Activated CD4-positive, alpha-beta memory T cell treated with anti-CD3 and anti-CD28 coated beads, Interleukin-2, amount 10 ng/mL, durations not matched to agents 7 days and 5 days (primary cell): ENCODE data around the gene KRTAP9-7. TPM values are rescaled to one million over a fixed set of nuclear protein-coding genes. Genes with fewer than 3 reads are reported as not detected.

Experiments
- CTCF ChIA-PET: fragments of 350-600 bp; sonication (Branson Sonifier 250); formaldehyde crosslinking; loops from one replicate; lab custom pipeline; 2021; ENCODE audit warnings: antibody characterized with exemption, inconsistent platforms; lab: Charles Lee
- POLR2A ChIA-PET: fragments of 350-600 bp; sonication (Branson Sonifier 250); formaldehyde crosslinking; loops from one replicate; lab custom pipeline; 2021; ENCODE audit warnings: antibody characterized with exemption; lab: Charles Lee
- DNase-seq: peaks from one replicate; pipeline ENCODE4 v3.0.0-alpha.2; 2020
- H3K27ac Mint-ChIP-seq: one replicate; pipeline ENCODE4 v1.8.0; 2021; ENCODE audit warnings: mild to moderate bottlenecking, mixed read lengths
- H3K27me3 Mint-ChIP-seq: one replicate; pipeline ENCODE4 v1.8.0; 2021; ENCODE audit warnings: mixed read lengths
- H3K36me3 Mint-ChIP-seq: one replicate; pipeline ENCODE4 v1.8.0; 2021; ENCODE audit warnings: low read depth, mixed read lengths
- H3K4me1 Mint-ChIP-seq: one replicate; pipeline ENCODE4 v1.8.0; 2021; ENCODE audit warnings: mixed read lengths
- H3K4me3 Mint-ChIP-seq: one replicate; pipeline ENCODE4 v1.8.0; 2021; ENCODE audit warnings: mild to moderate bottlenecking, mixed read lengths
- H3K9me3 Mint-ChIP-seq: one replicate; pipeline ENCODE4 v1.8.0; 2021; ENCODE audit warnings: mixed read lengths
- total RNA-seq, 2 experiments: library from RNA; stranded (reverse); gene quantifications; one replicate each; pipeline ENCODE4 v1.2.3, GENCODE V29; 2021

The KRTAP9-7 gene
- total RNA-seq, 2 experiments from 2014 or later: not detected

DNA sequence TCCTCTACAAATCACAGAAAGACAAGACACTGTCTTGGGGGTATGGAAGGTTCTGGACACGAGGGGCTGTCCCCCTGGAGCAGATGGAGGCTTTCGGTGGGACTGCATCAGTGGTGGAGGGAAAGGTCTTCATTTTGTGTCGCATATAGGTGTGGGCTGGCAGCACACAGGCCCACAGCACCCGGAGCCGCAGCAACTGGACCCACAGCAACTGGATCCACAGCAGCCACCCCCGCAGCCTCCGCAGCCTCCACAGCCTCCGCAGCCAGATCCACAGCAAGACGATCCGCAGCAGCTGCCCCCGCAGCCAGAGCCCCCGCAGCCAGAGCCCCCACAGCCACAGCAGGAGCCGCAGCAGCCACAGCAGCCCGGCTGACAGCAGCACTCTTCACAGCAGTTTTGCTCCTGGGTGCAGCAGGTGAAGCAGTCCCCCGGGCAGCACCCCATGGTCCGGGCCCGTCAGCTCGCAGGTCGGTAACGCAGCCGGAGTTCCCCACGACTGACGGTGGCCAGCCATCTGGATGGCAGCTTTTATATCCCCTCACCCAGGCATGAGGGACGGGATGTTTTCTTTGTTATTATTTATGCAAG lies 39.8 kb downstream of the KRTAP9-7 start, which contains the start of gene KRTAP17-1:
TSS of gene KRTAP17-1 (minus strand) at position 507 of the 591 bp plus-strand sequence. CDS start at position 447, 60 bp downstream.
- H3K4me1 Mint-ChIP-seq: peaks cover 10% of the 10 kb centered on the region
- H3K27me3 Mint-ChIP-seq: peaks cover 11% of the 10 kb centered on the region
- CTCF ChIA-PET: no interaction called here
- H3K27ac Mint-ChIP-seq: no peak within 1 kb of the TSS
- DNase-seq: no peak
- H3K36me3 Mint-ChIP-seq: no peaks in the 10 kb centered on the region
- POLR2A ChIA-PET: no interaction called here
- H3K4me3 Mint-ChIP-seq: no peak within 1 kb of the TSS
- peaks cover 4% of the 10 kb centered on the region for H3K9me3 Mint-ChIP-seq

DNA sequence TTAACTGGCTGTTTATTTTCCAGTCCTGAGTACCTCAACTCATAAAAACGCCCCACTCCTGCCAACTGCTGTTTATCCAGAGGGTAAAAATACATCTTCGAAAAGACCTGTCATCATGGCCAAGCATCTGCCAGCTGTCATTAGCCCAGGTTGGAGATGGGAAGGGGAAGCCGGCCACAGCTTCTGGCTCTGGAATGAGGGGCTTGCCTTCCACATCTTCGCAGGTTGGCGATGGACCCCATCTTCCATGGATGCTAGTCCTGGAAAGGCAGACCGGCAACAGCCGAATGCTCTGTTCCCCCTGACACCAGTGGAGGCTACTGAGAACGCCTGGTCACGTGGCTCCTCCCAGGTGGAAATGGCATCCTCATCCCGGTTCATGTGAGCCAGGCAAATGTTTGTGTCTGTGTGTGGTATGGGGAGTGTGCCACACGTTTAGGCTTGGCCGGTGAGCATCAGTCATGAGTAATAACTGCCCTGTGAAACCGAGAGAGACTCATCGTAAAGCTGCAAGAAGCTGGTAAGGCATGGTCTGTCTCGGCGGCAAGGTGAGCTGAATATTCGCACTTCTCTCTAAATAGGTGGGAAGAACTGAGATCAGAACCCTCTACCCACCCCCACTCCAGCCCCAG lies 40.4 kb downstream of the KRTAP9-7 start:
- ChIA-PET CTCF (no interaction called here), POLR2A (no interaction called here)
- no peak for DNase-seq
- H3K27me3 Mint-ChIP-seq: peaks cover 11% of the 10 kb centered on the region
- no peak overlapping the region for H3K27ac Mint-ChIP-seq
- peaks cover 4% of the 10 kb centered on the region for H3K9me3 Mint-ChIP-seq
- peaks cover 4% of the 10 kb centered on the region for H3K4me1 Mint-ChIP-seq
- no peak overlapping the region for H3K4me3 Mint-ChIP-seq
- H3K36me3 Mint-ChIP-seq: no peaks in the 10 kb centered on the region

DNA sequence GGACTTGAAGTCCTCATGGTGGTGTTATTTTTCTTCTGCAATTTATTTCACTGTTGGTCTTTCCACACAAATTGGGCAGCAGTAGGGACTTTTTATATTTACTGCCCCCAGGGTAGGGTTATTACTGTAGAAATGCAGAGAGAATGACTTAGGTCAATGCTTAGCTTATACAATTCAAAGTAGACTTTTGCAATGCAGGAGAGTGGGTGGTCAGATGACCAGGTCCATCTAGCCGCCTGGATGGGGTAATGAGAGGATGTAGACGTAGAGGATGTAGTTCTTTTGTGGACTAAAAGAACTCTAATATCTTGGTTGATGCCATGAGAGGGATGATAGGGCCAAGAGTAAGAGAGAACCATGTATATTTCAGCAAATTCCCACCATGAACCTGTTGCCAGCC lies 42.7 kb downstream of the KRTAP9-7 start:
- Mint-ChIP-seq H3K27me3 (peaks cover 7% of the 10 kb centered on the region), H3K4me1 (no peaks in the 10 kb centered on the region), H3K27ac (no peak overlapping the region), H3K9me3 (peaks cover 4% of the 10 kb centered on the region), H3K4me3 (no peak overlapping the region), H3K36me3 (no peaks in the 10 kb centered on the region)
- ChIA-PET CTCF (no interaction called here), POLR2A (no interaction called here)
- no peak for DNase-seq

DNA sequence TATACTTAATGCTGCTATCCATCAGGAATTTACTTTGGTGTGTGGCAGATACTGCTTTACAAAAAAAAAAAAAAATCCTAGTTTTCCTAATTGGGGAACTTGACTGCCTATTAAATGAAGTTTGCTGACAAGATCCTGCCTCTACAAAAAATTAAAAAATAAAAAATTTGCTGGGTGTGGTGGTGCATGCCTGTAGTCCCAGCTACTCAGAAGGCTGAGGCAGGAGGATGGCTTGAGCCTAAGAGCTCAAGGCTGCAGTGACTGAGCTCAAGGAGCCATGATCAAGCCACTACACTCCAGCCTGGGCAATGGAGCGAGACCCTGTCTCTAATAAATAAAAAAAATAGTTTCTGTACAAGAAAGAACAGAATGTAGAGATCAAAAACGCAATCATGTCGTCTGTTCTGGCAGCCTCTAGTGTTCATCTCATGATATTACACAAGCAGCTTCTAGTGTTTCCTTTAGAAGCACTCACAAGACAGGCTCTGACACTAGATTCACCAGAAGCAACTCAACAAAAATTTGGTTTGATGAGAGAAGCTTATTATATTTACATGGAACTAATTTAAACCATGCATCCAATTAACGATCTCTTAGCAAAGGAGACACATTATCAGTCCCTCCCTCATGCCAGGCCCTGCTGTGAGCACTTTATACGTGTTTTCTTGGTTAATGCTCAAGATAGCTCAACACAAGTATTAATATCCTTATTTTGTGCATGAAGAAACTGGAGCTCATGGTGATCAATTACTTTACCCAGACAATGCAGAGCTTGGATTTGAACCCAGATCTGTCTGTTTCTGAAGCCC lies 46.8 kb downstream of the KRTAP9-7 start:
- peaks cover 14% of the 10 kb centered on the region for H3K4me1 Mint-ChIP-seq
- CTCF ChIA-PET: interaction anchor here (0.6 to 2.4 kb wide), 23 partner anchors 8 to 648 kb away, joined by 3 to 21 read pairs (median 4); partner anchors contain the start of genes KRTAP16-1 and KRTAP29-1

DNA sequence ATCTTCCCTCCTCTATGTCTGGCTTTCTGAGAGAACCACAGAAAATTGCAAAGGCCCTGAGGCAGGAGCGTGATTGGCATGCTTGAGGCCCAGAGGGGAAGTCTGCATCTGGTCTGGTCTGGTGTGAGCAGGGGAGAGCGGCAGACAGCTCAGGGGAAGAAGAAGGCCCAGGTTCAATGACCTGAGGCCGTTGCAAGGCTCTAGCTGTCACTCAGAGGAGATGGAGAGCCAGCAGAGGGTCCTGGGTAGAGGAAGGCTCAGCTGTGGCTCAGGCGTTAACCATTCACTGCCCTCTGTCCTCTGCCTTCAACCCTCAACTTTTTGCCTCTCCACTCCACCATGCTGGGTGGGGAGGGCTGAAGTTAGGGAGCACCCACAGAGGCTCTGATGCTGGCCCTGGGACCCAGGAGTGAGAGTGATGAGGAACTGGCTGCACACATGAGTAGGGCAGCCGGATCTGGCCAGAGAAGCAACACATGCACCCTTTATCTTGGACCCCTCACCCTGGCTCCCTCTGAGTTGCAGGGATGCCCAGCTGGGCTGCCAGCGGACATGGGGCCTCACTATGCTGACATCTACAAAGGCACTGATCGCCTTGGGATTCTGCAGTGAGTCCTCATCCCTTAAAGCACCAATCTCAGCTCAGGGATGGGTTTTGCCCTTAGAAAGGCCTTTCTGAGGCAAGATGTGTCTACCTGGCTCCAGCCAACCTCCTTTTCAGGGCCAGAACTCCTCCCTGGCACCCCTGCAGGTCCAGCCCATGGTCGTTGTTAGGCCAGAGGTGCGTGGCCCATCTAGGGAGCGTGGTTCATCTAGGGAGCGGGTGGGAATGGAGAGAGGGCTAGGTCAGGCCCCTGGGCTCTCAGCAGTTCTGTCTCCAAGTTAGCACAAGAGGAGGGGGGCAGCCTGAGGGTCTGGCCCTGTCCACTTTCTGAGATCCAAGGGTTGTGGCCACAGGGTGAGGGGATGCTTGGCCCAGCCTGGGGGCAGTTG lies 47.7 kb downstream of the KRTAP9-7 start:
- Mint-ChIP-seq H3K27me3 (peaks cover 4% of the 10 kb centered on the region), H3K36me3 (no peaks in the 10 kb centered on the region), H3K9me3 (peaks cover 4% of the 10 kb centered on the region), H3K27ac (no peak overlapping the region), H3K4me3 (no peak overlapping the region), H3K4me1 (peaks cover 16% of the 10 kb centered on the region)
- no peak for DNase-seq
- CTCF ChIA-PET: interaction anchor here (0.5 to 2.4 kb wide), 21 partner anchors 9 to 649 kb away, joined by 3 to 21 read pairs (median 4); partner anchors contain the start of genes KRTAP16-1 and KRTAP29-1
- POLR2A ChIA-PET: interaction anchor here (1.0 to 1.4 kb wide), 2 partner anchors 175 to 365 kb away, joined by 3 read pairs; partner anchors contain the start of gene EIF1

More for the DNA sequence above, 46.8 kb downstream of the KRTAP9-7 start:
- POLR2A ChIA-PET: interaction anchor here (1.0 to 1.4 kb wide), 2 partner anchors 175 to 366 kb away, joined by 3 read pairs; partner anchors contain the start of gene EIF1
- Mint-ChIP-seq H3K4me3 (no peak overlapping the region), H3K9me3 (peaks cover 4% of the 10 kb centered on the region), H3K27ac (no peak overlapping the region), H3K36me3 (no peaks in the 10 kb centered on the region), H3K27me3 (peaks cover 4% of the 10 kb centered on the region)
- no peak for DNase-seq

DNA sequence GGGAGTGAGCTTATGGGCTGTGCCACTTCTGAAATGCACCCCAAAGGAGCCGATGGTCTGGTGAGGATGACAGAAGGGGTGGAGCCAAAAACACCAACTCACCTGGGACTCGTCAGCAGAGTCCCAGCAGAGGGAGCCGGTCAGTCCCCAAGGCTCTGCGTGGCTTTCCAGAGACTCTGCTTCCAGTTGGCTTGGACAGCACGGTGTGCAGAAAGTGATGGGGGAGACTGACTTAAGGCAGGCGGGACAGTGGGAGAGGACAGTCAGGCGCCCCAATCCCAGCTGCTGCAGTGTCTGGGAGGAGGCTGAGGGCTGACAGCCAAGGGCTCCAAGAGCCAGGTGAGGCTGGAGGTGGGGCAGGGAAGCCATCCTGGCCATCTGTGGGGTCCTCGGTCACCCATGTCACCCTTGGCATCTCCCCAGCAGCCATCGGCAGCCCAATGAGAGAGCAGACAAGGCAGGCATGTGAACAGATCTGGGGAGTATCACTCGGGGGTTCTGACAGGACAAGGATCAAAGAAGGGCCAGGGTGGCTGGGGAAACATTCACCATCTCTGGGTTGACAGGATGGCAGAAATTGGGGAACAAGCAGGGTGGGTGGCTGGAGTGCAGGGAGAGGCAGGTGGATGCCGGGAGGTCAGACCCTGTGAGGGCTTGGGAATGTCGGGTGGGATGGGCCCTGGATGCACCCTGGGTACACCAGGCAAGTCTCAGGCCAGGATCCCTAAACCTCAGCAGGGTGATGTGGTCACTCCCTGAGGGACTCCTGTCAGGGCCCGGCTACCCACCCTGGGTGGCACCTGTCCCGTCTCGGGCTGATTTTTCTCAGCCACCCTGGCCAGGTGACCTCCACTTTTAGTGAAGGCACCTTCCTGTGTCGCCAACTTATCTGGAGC lies 48.9 kb downstream of the KRTAP9-7 start:
- H3K9me3 Mint-ChIP-seq: peaks cover 4% of the 10 kb centered on the region
- H3K27ac Mint-ChIP-seq: no peak overlapping the region
- ChIA-PET POLR2A (no interaction called here), CTCF (no interaction called here)
- H3K36me3 Mint-ChIP-seq: no peaks in the 10 kb centered on the region
- no peak overlapping the region for H3K4me3 Mint-ChIP-seq
- H3K4me1 Mint-ChIP-seq: peaks cover 16% of the 10 kb centered on the region
- no peak for DNase-seq
- H3K27me3 Mint-ChIP-seq: no peaks in the 10 kb centered on the region

DNA sequence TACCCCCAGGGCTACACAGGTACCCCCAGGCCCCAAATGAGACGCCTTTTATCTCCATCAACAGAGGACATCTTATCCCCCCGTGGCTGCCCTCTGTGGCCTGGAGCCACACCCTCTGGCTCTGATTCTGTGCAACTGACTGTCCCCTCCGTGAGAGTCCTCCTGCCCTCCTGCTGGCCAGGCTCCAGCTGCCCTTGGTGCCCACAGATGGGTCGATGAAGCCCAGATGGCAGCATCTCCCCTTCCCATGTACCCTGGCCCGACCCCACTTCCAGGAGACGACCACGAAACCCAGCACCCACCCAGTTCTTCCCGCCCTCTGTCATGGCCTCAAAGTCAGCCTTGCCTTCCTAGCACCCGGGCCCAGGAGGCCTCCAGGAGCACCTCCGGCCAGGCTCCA lies 49.6 kb downstream of the KRTAP9-7 start:
- H3K9me3 Mint-ChIP-seq: peaks cover 1% of the 10 kb centered on the region
- H3K36me3 Mint-ChIP-seq: no peaks in the 10 kb centered on the region
- ChIA-PET POLR2A (no interaction called here), CTCF (no interaction called here)
- no peak overlapping the region for H3K27ac Mint-ChIP-seq
- H3K4me1 Mint-ChIP-seq: peaks cover 16% of the 10 kb centered on the region
- H3K27me3 Mint-ChIP-seq: no peaks in the 10 kb centered on the region
- H3K4me3 Mint-ChIP-seq: no peak overlapping the region
- no peak for DNase-seq

DNA sequence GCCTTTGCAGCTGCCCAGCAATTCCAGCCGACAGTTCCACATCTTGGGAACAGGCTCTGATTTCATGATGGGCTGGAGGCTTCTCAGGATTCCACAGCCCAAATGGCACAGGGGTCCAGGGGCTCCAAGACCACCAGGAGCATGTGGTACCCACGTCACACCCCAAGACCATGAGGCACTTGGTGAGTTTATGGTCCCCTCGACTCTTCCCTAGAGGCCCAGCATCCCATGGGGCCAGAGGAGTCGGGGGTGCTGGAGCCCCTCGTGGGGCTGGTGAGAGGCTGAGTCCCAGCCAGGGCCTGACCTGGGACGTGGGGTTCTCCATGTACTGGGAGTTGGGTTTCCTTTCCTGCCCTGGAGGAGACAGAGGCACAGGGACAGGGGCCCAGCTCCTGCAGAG lies 50.1 kb downstream of the KRTAP9-7 start:
- H3K9me3 Mint-ChIP-seq: no peaks in the 10 kb centered on the region
- H3K27me3 Mint-ChIP-seq: no peaks in the 10 kb centered on the region
- ChIA-PET CTCF (no interaction called here), POLR2A (no interaction called here)
- no peak overlapping the region for H3K27ac Mint-ChIP-seq
- H3K36me3 Mint-ChIP-seq: no peaks in the 10 kb centered on the region
- H3K4me1 Mint-ChIP-seq: peaks cover 16% of the 10 kb centered on the region
- H3K4me3 Mint-ChIP-seq: no peak overlapping the region
- DNase-seq: no peak

Other genes starting within 250 kb of the KRTAP9-7 start
- gene KRTAP1-5, start 248.5 kb upstream of the KRTAP9-7 start, total RNA-seq: not detected
- gene KRTAP1-4, start 245.5 kb upstream of the KRTAP9-7 start, total RNA-seq: not detected
- gene KRTAP1-3, start 240.8 kb upstream of the KRTAP9-7 start, total RNA-seq: not detected
- not detected for gene KRTAP1-1, start 234.2 kb upstream of the KRTAP9-7 start, total RNA-seq
- not detected for gene KRTAP2-1, start 228.4 kb upstream of the KRTAP9-7 start, total RNA-seq
- gene KRTAP2-2, start 220.5 kb upstream of the KRTAP9-7 start, total RNA-seq: not detected
- gene KRTAP2-3, start 215.6 kb upstream of the KRTAP9-7 start, total RNA-seq: not detected
- not detected for gene KRTAP2-4, start 209.8 kb upstream of the KRTAP9-7 start, total RNA-seq
- gene KRTAP4-7, start 191.5 kb upstream of the KRTAP9-7 start, total RNA-seq: not detected
- gene KRTAP4-8, start 177.6 kb upstream of the KRTAP9-7 start, total RNA-seq: not detected
- not detected for gene KRTAP4-16, start 173.5 kb upstream of the KRTAP9-7 start, total RNA-seq
- gene KRTAP4-9, start 170.3 kb upstream of the KRTAP9-7 start, total RNA-seq: not detected
- not detected for gene KRTAP4-11, start 157.3 kb upstream of the KRTAP9-7 start, total RNA-seq
- gene KRTAP4-12, start 151.5 kb upstream of the KRTAP9-7 start, total RNA-seq: not detected
- gene KRTAP4-6, start 135.2 kb upstream of the KRTAP9-7 start, total RNA-seq: not detected
- not detected for gene KRTAP4-5, start 125.9 kb upstream of the KRTAP9-7 start, total RNA-seq
- gene KRTAP4-4, start 115.0 kb upstream of the KRTAP9-7 start, total RNA-seq: not detected
- not detected for gene KRTAP4-3, start 107.5 kb upstream of the KRTAP9-7 start, total RNA-seq
- gene KRTAP4-2, start 97.5 kb upstream of the KRTAP9-7 start, total RNA-seq: not detected
- not detected for gene KRTAP4-1, start 90.8 kb upstream of the KRTAP9-7 start, total RNA-seq
- not detected for gene KRTAP9-1, start 85.8 kb upstream of the KRTAP9-7 start, total RNA-seq
- gene KRTAP9-2, start 49.0 kb upstream of the KRTAP9-7 start, total RNA-seq: not detected
- gene KRTAP9-3, start 43.2 kb upstream of the KRTAP9-7 start, total RNA-seq: not detected
- gene KRTAP9-8, start 37.7 kb upstream of the KRTAP9-7 start, total RNA-seq: not detected
- not detected for gene KRTAP9-4, start 26.0 kb upstream of the KRTAP9-7 start, total RNA-seq
- not detected for gene KRTAP9-9, start 20.3 kb upstream of the KRTAP9-7 start, total RNA-seq
- not detected for gene KRTAP9-6, start 10.3 kb upstream of the KRTAP9-7 start, total RNA-seq
- gene KRTAP29-1, start 27.2 kb downstream of the KRTAP9-7 start, total RNA-seq: not detected
- under 1 TPM in 1 of 2 experiments, not detected in 1; 0.13 TPM for gene KRTAP16-1, start 33.6 kb downstream of the KRTAP9-7 start, total RNA-seq
- gene KRTAP17-1, start 40.0 kb downstream of the KRTAP9-7 start, total RNA-seq: not detected
- gene KRT33A, start 75.1 kb downstream of the KRTAP9-7 start, total RNA-seq: not detected
- not detected for gene KRT33B, start 94.1 kb downstream of the KRTAP9-7 start, total RNA-seq
- not detected for gene KRT34, start 106.6 kb downstream of the KRTAP9-7 start, total RNA-seq
- not detected for gene KRT31, start 121.9 kb downstream of the KRTAP9-7 start, total RNA-seq
- not detected for gene KRT37, start 148.9 kb downstream of the KRTAP9-7 start, total RNA-seq
- not detected for gene KRT38, start 165.3 kb downstream of the KRTAP9-7 start, total RNA-seq
- not detected for gene KRT32, start 191.7 kb downstream of the KRTAP9-7 start, total RNA-seq
- gene KRT35, start 205.5 kb downstream of the KRTAP9-7 start, total RNA-seq: not detected
- not detected for gene KRT36, start 214.2 kb downstream of the KRTAP9-7 start, total RNA-seq
- gene KRT13, start 229.9 kb downstream of the KRTAP9-7 start, total RNA-seq: not detected
- gene KRT15, start 243.2 kb downstream of the KRTAP9-7 start, total RNA-seq: not detected